Liver (tissue), 3 donors: ENCODE data around the gene TLR5.

Experiments used
- FOXA1 ChIP-seq: IDR thresholded peaks from 2 replicates; pipeline ENCODE4 v1.6.1; 2016; ENCODE audit warnings: antibody characterized with exemption
- HNF4G ChIP-seq: IDR thresholded peaks from 2 replicates; pipeline ENCODE4 v1.6.1; 2016; ENCODE audit warnings: antibody characterized with exemption
- RAD21 ChIP-seq, 2 donors: IDR thresholded peaks; 2 replicates each; pipeline ENCODE4 v1.6.1; 2016; ENCODE audit warnings: antibody characterized with exemption in 2 of 2, mild to moderate bottlenecking in 2 of 2
- SP1 ChIP-seq: IDR thresholded peaks from 2 replicates; pipeline ENCODE4 v1.6.1; 2018; ENCODE audit warnings: antibody characterized with exemption, mild to moderate bottlenecking
- YY1 ChIP-seq: IDR thresholded peaks from 2 replicates; pipeline ENCODE4 v1.6.1; 2016; ENCODE audit warnings: antibody characterized with exemption, mild to moderate bottlenecking
- TF ChIP-seq, protein P1 (sequence below): fragments of 150-350 bp; IDR thresholded peaks from 2 replicates; pipeline ENCODE4 v1.5.1; 2017; ENCODE audit warnings: improper control_type of control experiment, low read depth, low read length; ENCODE audit not compliant: missing input control
- TF ChIP-seq, protein P2 (sequence below): IDR thresholded peaks from 2 replicates; pipeline ENCODE4 v1.6.1; 2016; ENCODE audit warnings: antibody characterized with exemption
- TF ChIP-seq, protein P3 (sequence below): IDR thresholded peaks from 2 replicates; pipeline ENCODE4 v1.6.1; 2016; ENCODE audit warnings: antibody characterized with exemption
- TF ChIP-seq, protein P4 (sequence below): IDR thresholded peaks from 2 replicates; pipeline ENCODE4 v1.6.1; 2016; ENCODE audit warnings: antibody characterized with exemption
- donor health status: healthy.
- donor health status: healthy.

DNA sequence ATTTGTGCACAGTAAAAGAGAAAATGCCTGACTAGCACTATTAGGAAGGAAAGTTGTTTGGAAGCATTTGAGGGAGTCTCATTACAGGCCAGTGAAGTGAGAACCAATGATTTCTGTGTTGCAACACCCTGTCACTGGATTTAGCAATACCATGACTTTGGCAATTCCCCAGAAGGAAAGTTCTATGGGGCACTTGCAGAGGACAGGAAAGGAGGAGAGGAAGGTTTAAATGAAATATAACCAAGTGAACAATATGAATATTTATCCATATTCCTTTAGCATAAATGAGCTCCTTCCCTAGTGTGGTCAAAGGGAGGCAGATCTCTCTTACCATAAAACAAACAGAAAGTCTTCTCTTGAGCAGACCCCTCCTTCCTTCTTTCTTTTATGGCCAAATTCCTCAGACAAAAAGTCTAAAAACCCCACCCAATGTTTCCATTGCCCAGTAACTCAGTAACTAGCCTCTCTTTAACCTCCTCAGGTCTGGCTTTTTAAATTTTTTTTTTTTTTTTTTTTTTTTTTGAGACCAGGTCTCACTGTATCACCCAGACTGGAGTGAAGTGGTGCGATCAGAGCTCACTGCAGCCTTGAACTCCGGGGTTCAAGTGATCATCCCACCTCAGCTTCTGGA lies 5.5 kb downstream of the TLR5 start:
- TF ChIP-seq, protein P1, sequence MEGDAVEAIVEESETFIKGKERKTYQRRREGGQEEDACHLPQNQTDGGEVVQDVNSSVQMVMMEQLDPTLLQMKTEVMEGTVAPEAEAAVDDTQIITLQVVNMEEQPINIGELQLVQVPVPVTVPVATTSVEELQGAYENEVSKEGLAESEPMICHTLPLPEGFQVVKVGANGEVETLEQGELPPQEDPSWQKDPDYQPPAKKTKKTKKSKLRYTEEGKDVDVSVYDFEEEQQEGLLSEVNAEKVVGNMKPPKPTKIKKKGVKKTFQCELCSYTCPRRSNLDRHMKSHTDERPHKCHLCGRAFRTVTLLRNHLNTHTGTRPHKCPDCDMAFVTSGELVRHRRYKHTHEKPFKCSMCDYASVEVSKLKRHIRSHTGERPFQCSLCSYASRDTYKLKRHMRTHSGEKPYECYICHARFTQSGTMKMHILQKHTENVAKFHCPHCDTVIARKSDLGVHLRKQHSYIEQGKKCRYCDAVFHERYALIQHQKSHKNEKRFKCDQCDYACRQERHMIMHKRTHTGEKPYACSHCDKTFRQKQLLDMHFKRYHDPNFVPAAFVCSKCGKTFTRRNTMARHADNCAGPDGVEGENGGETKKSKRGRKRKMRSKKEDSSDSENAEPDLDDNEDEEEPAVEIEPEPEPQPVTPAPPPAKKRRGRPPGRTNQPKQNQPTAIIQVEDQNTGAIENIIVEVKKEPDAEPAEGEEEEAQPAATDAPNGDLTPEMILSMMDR = no peak
- TF ChIP-seq, protein P2, sequence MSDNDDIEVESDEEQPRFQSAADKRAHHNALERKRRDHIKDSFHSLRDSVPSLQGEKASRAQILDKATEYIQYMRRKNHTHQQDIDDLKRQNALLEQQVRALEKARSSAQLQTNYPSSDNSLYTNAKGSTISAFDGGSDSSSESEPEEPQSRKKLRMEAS = peak; percentile 41
- peak; percentile 43 to 48 for TF ChIP-seq RAD21 (IDR thresholded peaks at IDR 0.05)
- TF ChIP-seq, protein P3, sequence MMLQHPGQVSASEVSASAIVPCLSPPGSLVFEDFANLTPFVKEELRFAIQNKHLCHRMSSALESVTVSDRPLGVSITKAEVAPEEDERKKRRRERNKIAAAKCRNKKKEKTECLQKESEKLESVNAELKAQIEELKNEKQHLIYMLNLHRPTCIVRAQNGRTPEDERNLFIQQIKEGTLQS = no peak
- TF ChIP-seq SP1 = peak; percentile 36
- TF ChIP-seq, protein P4, sequence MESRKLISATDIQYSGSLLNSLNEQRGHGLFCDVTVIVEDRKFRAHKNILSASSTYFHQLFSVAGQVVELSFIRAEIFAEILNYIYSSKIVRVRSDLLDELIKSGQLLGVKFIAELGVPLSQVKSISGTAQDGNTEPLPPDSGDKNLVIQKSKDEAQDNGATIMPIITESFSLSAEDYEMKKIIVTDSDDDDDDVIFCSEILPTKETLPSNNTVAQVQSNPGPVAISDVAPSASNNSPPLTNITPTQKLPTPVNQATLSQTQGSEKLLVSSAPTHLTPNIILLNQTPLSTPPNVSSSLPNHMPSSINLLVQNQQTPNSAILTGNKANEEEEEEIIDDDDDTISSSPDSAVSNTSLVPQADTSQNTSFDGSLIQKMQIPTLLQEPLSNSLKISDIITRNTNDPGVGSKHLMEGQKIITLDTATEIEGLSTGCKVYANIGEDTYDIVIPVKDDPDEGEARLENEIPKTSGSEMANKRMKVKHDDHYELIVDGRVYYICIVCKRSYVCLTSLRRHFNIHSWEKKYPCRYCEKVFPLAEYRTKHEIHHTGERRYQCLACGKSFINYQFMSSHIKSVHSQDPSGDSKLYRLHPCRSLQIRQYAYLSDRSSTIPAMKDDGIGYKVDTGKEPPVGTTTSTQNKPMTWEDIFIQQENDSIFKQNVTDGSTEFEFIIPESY = no peak
- TF ChIP-seq YY1 = peak; percentile 55
- TF ChIP-seq HNF4G = no peak
- TF ChIP-seq FOXA1 = no peak
